HCT116 (cell line): ENCODE measurements around the gene CXCL13. TPM values are rescaled to one million over a fixed set of nuclear protein-coding genes. Genes with fewer than 3 reads are reported as not detected.
A peak's percentile ranks its signal among the peaks of the same experiment; 100 is the strongest.

ENCODE experiments used
- ATAC-seq: fragments of 200-7000 bp; cut with Tn5 transposase; 2 replicates; pipeline ENCODE4 v1.9.1; 2020; ENCODE audit warnings: mild to moderate bottlenecking, moderate library complexity
- BruUV-seq: library from RNA; stranded (reverse); fragments of 400-500 nt; replicated peaks from 2 replicates; lab custom pipeline; 2021; lab: Mats Ljungman, UMichigan
- CTCF ChIA-PET: fragments of 300-600 bp; sonication (Branson Sonifier 250); formaldehyde crosslinking; loops from one replicate; lab custom pipeline; 2021; ENCODE audit warnings: antibody characterized with exemption; lab: Charles Lee
- POLR2A ChIA-PET: fragments of 300-600, 350-600 bp; sonication (Branson Sonifier 250); formaldehyde crosslinking; loops from one replicate; lab custom pipeline; 2021; ENCODE audit warnings: antibody characterized with exemption; lab: Charles Lee
- RAD21 ChIA-PET, 2 experiments: fragments of 300-600 bp; sonication (Branson Sonifier 250); formaldehyde crosslinking; loops; one replicate each; lab custom pipeline; 2023; ENCODE audit warnings: low total read pairs in 2 of 2; ENCODE audit not compliant: uncharacterized antibody in 2 of 2, unreplicated experiment in 2 of 2, low non-redundant PET in 1 of 2; lab: Charles Lee
- DNase-seq: peaks from one replicate; pipeline ENCODE4 v3.0.0-alpha.2; 2010; ENCODE audit warnings: low read depth, low spot score
- H2AFZ ChIP-seq: fragments of 200-600 bp; shearing (Covaris generic), sonication (generic); 2 replicates; pipeline ENCODE4 v1.6.1; 2017; ENCODE audit warnings: low read depth, mixed run types, mixed read lengths, antibody characterized with exemption, low read length; ENCODE audit not compliant: poor library complexity, severe bottlenecking
- H3K27ac ChIP-seq: 2 replicates; pipeline ENCODE4 v1.5.1; 2012; ENCODE audit warnings: low read depth, low read length
- H3K27me3 ChIP-seq: fragments of 200-600 bp; sonication (generic); 2 replicates; pipeline ENCODE4 v1.6.1; 2016; ENCODE audit warnings: mixed run types, low read length, mixed read lengths; ENCODE audit not compliant: insufficient read depth
- H3K36me3 ChIP-seq, 2 experiments: fragments of 200-500 bp in 1 of 2; fragments of 200-600 bp in 1 of 2; sonication (Bioruptor generic) in 1 of 2; sonication (generic) in 1 of 2; 2 replicates each; pipeline versions ENCODE4 v1.5.1 to v1.6.1; 2014 to 2016; ENCODE audit warnings: low read length in 2 of 2, inconsistent platforms in 1 of 2, mixed read lengths in 1 of 2, mixed run types in 1 of 2; ENCODE audit not compliant: insufficient read depth in 2 of 2, control insufficient read depth in 1 of 2
- H3K4me1 ChIP-seq, 2 experiments: fragments of 200-600 bp in 1 of 2; sonication (generic) in 1 of 2; 2 replicates each; pipeline versions ENCODE4 v1.5.1 to v1.6.1; 2012 to 2017; ENCODE audit warnings: low read length in 2 of 2, inconsistent platforms in 1 of 2, mild to moderate bottlenecking in 1 of 2, mixed read lengths in 1 of 2, mixed run types in 1 of 2, moderate library complexity in 1 of 2; ENCODE audit not compliant: insufficient read depth in 2 of 2, control insufficient read depth in 1 of 2
- H3K4me2 ChIP-seq: fragments of 200-600 bp; sonication (generic); 2 replicates; pipeline ENCODE4 v1.6.1; 2017; ENCODE audit warnings: mixed run types, low read length, mixed read lengths
- H3K4me3 ChIP-seq, 2 experiments: fragments of 200-600 bp in 1 of 2; sonication (generic) in 1 of 2; replicated peaks in 1 of 2; 2 replicates each; pipeline ENCODE4 v1.5.1; 2011 to 2016; ENCODE audit warnings: low read length in 2 of 2, control low read depth in 1 of 2, low read depth in 1 of 2, mild to moderate bottlenecking in 1 of 2, mixed read lengths in 1 of 2, mixed run types in 1 of 2
- H3K79me2 ChIP-seq: fragments of 200-600 bp; sonication (generic); 2 replicates; pipeline ENCODE4 v1.6.1; 2017; ENCODE audit warnings: mild to moderate bottlenecking, mixed run types, low read length, moderate library complexity, mixed read lengths; ENCODE audit not compliant: insufficient read depth
- H3K9ac ChIP-seq: fragments of 200-600 bp; sonication (generic); 2 replicates; pipeline ENCODE4 v1.6.1; 2016; ENCODE audit warnings: low read length, mixed read lengths
- H3K9me2 ChIP-seq: fragments of 200-600 bp; sonication (generic), shearing (Covaris generic); 2 replicates; pipeline ENCODE4 v1.6.1; 2017; ENCODE audit warnings: mixed run types, mild to moderate bottlenecking, moderate library complexity; ENCODE audit not compliant: insufficient read depth
- H3K9me3 ChIP-seq, 2 experiments: fragments of 200-500 bp in 1 of 2; fragments of 200-600 bp in 1 of 2; sonication (Bioruptor generic) in 1 of 2; sonication (generic) in 1 of 2; 2 replicates each; pipeline ENCODE4 v1.6.1; 2014 to 2017; ENCODE audit warnings: low read length in 2 of 2, mixed read lengths in 2 of 2, inconsistent platforms in 1 of 2, low read depth in 1 of 2, mild to moderate bottlenecking in 1 of 2, mixed run types in 1 of 2, moderate library complexity in 1 of 2; ENCODE audit not compliant: control insufficient read depth in 1 of 2, insufficient read depth in 1 of 2
- H4K20me1 ChIP-seq: fragments of 200-600 bp; sonication (generic), shearing (Covaris generic); 2 replicates; pipeline ENCODE4 v1.6.1; 2017; ENCODE audit warnings: mixed run types, mild to moderate bottlenecking, moderate library complexity; ENCODE audit not compliant: insufficient read depth
- ATF3 ChIP-seq: IDR thresholded peaks from 2 replicates; pipeline ENCODE4 v1.6.1; 2012
- CEBPB ChIP-seq: IDR thresholded peaks from 2 replicates; pipeline ENCODE4 v1.6.1; 2012; ENCODE audit warnings: low read depth
- CTCF ChIP-seq, 3 experiments: fragments of 200-600 bp in 1 of 3; sonication (generic) in 1 of 3; IDR thresholded peaks in 2 of 3; conservative IDR thresholded peaks in 1 of 3; 2 replicates each; pipeline ENCODE4 v1.5.1; 2012 to 2017; ENCODE audit warnings: low read depth in 2 of 3, low read length in 2 of 3, antibody characterized with exemption in 1 of 3, borderline replicate concordance in 1 of 3, control low read depth in 1 of 3, mild to moderate bottlenecking in 1 of 3, mixed read lengths in 1 of 3, mixed run types in 1 of 3, moderate library complexity in 1 of 3; ENCODE audit not compliant: insufficient read depth in 1 of 3
- ELF1 ChIP-seq: IDR thresholded peaks from 2 replicates; pipeline ENCODE4 v1.6.1; 2012; ENCODE audit warnings: low read depth, borderline replicate concordance
- EZH2 ChIP-seq: fragments of 200-600 bp; sonication (generic); IDR thresholded peaks from 2 replicates; pipeline ENCODE4 v1.6.1; 2017; ENCODE audit warnings: antibody characterized with exemption, mixed run types
- EZH2phosphoT487 ChIP-seq: fragments of 200-600 bp; IDR thresholded peaks from 2 replicates; pipeline ENCODE4 v1.6.1; 2018; ENCODE audit warnings: antibody characterized with exemption, borderline replicate concordance
- FOSL1 ChIP-seq: IDR thresholded peaks from 2 replicates; pipeline ENCODE4 v1.6.1; 2012; ENCODE audit warnings: low read depth
- POLR2A ChIP-seq: IDR thresholded peaks from 2 replicates; pipeline ENCODE4 v1.7.0; 2011; ENCODE audit warnings: borderline replicate concordance; ENCODE audit not compliant: insufficient read depth, insufficient read length; ENCODE audit errors: extremely low read depth
- SP1 ChIP-seq: IDR thresholded peaks from 2 replicates; pipeline ENCODE4 v1.6.1; 2012; ENCODE audit warnings: low read depth
- TCF7L2 ChIP-seq: IDR thresholded peaks from 2 replicates; pipeline ENCODE4 v1.7.0; 2011; ENCODE audit warnings: borderline replicate concordance, inconsistent platforms; ENCODE audit not compliant: insufficient read depth, insufficient read length; ENCODE audit errors: extremely low read depth
- YY1 ChIP-seq: IDR thresholded peaks from 2 replicates; pipeline ENCODE4 v1.6.1; 2011; ENCODE audit warnings: low read length, low read depth, moderate library complexity, mild to moderate bottlenecking; ENCODE audit not compliant: insufficient replicate concordance; ENCODE audit errors: extremely low read depth
- ZFX ChIP-seq: fragments of 450-650 bp; IDR thresholded peaks from 2 replicates; pipeline ENCODE4 v1.6.1; 2017
- ZNF274 ChIP-seq: fragments of 200-500 bp; sonication (Bioruptor generic); IDR thresholded peaks from 2 replicates; pipeline ENCODE4 v1.6.1; 2014; ENCODE audit warnings: mild to moderate bottlenecking, low read depth, low read length, inconsistent platforms
- intact Hi-C: fragments of 100-400 bp; cut with micrococcal nuclease; formaldehyde crosslinking; loops from 2 replicates; pipeline ENCODE4 v1.10.0; 2022
- total RNA-seq: library from RNA; stranded (reverse); gene quantifications from one replicate; pipeline ENCODE4 v1.2.1, GENCODE V29; 2021; ENCODE audit not compliant: unreplicated experiment
- TF ChIP-seq, protein P1 (sequence below): IDR thresholded peaks from 2 replicates; pipeline ENCODE4 v1.6.1; 2012

Gene CXCL13
- total RNA-seq, 1 experiment from 2014 or later, result not detected

DNA sequence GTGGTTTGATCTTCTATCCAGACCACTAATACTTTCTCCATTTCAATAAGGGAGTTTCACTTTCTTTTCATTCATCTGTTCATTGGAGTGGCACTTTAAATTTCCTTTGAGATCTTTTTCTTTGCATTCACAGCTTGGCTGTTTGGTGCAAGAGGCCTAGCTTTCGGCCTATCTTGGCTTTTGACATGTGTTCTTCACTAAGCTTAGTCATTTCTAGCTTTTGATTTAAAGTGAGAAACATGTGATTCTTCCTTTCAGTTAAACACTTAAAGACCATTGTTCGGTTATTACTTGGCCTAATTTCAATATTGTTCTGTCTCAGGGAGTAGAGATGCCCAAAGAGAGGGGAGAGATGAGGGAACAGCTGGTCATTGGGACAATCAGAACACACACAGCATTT lies 24.3 kb downstream of the CXCL13 start:
- ChIA-PET POLR2A (no interaction called here), CTCF (interaction anchor here (2.0 kb wide), 1 partner anchor 11 kb away, joined by 8 read pairs; no protein-coding TSS in a partner anchor), RAD21 (no interaction called here)
- Histone ChIP-seq H2AFZ (no peak overlapping the region), H3K9me2 (no peaks in the 10 kb centered on the region), H3K4me1 (no peaks in the 10 kb centered on the region), H3K27me3 (no peaks in the 10 kb centered on the region), H3K27ac (no peak overlapping the region), H3K36me3 (no peaks in the 10 kb centered on the region), H3K4me3 (no peak overlapping the region), H3K79me2 (no peaks in the 10 kb centered on the region), H3K9me3 (no peaks in the 10 kb centered on the region), H3K9ac (no peak overlapping the region), H4K20me1 (no peaks in the 10 kb centered on the region), H3K4me2 (no peak overlapping the region)
- TF ChIP-seq CTCF (IDR thresholded peaks at IDR 0.05 in 2 of 3, conservative IDR thresholded peaks at IDR 0.05 in 1 of 3; ENCODE audit: borderline replicate concordance in 1 of 3, insufficient read depth in 1 of 3, low read depth in 2 of 3, low read length in 2 of 3) (no peak), EZH2phosphoT487 (no peak), ELF1 (no peak), POLR2A (no peak), ZNF274 (no peak), CEBPB (no peak)
- TF ChIP-seq, protein P1, sequence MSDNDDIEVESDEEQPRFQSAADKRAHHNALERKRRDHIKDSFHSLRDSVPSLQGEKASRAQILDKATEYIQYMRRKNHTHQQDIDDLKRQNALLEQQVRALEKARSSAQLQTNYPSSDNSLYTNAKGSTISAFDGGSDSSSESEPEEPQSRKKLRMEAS, result no peak
- DNase-seq, result no peak
- intact Hi-C loops, result no loop called here
- no peak for ATAC-seq
- no TSS peak for BruUV-seq

DNA sequence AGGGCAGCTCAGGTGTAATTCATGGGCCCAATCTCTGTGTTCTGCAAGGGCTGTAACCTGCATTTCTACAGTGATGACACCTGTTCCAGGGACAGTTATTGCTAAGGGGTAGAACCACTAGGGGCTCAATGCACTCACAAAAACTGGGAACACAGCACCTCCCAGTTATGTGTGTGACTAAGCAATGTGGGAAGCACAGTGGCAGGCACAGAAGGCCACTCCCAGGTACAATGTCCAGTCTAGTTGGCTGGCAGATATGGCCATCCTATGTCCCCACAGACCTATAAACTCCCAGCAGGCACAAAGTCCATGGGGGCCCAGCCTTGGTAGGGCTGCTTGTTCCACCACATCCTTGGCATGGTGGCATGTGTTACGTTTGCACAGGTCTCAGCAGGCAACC lies 25.7 kb downstream of the CXCL13 start:
- Histone ChIP-seq H3K9me3 (no peaks in the 10 kb centered on the region), H4K20me1 (no peaks in the 10 kb centered on the region), H3K9ac (no peak overlapping the region), H3K9me2 (no peaks in the 10 kb centered on the region), H3K4me2 (no peak overlapping the region), H3K4me1 (no peaks in the 10 kb centered on the region), H3K27ac (no peak overlapping the region), H3K79me2 (no peaks in the 10 kb centered on the region), H3K4me3 (no peak overlapping the region), H3K27me3 (no peaks in the 10 kb centered on the region), H3K36me3 (no peaks in the 10 kb centered on the region), H2AFZ (no peak overlapping the region)
- POLR2A ChIA-PET, result no interaction called here
- intact Hi-C loops, result no loop called here
- BruUV-seq, result no TSS peak
- ATAC-seq (peak; percentile 34; the same call in 1 of the 2 replicates), DNase-seq (no peak)
- CTCF ChIA-PET, result no interaction called here
- RAD21 ChIA-PET, result no interaction called here
- TF ChIP-seq YY1 (no peak), ZFX (no peak), ELF1 (no peak), POLR2A (no peak), CEBPB (no peak), CTCF (IDR thresholded peaks at IDR 0.05 in 2 of 3, conservative IDR thresholded peaks at IDR 0.05 in 1 of 3; ENCODE audit: borderline replicate concordance in 1 of 3, insufficient read depth in 1 of 3, low read depth in 2 of 3, low read length in 2 of 3) (no peak), ATF3 (no peak), TCF7L2 (no peak), EZH2 (no peak), SP1 (no peak), FOSL1 (no peak), EZH2phosphoT487 (no peak)
- TF ChIP-seq, protein P1, result no peak
